B cell (primary cell): Measurements from ENCODE around the gene HRK. TPM values are rescaled to one million over a fixed set of nuclear protein-coding genes. Genes with fewer than 3 reads are reported as not detected.

ENCODE experiments used
- ATAC-seq: fragments of 200-7000 bp; cut with Tn5 transposase; one replicate; pipeline ENCODE4 v1.10.0; 2021; ENCODE audit warnings: low read depth, mild to moderate bottlenecking, moderate number of reproducible peaks, moderate library complexity
- CTCF ChIA-PET: fragments of 350-600 bp; sonication (Branson Sonifier 250); formaldehyde crosslinking; loops from one replicate; lab custom pipeline; 2021; ENCODE audit warnings: antibody characterized with exemption, inconsistent platforms; lab: Charles Lee
- POLR2A ChIA-PET: fragments of 350-600 bp; sonication (Branson Sonifier 250); formaldehyde crosslinking; loops from one replicate; lab custom pipeline; 2021; ENCODE audit warnings: antibody characterized with exemption; lab: Charles Lee
- DNase-seq: peaks from one replicate; pipeline ENCODE4 v3.0.0; 2013
- H2AFZ ChIP-seq: 2 replicates; pipeline ENCODE4 v1.6.1; 2012; ENCODE audit warnings: mild to moderate bottlenecking, low read depth, low read length; ENCODE audit not compliant: insufficient read depth, poor library complexity, severe bottlenecking
- H3K27ac ChIP-seq, 2 donors: 1 replicate in 1 of 2; 2 replicates in 1 of 2; pipeline ENCODE4 v1.5.1; 2012 to 2013; ENCODE audit warnings: low read length in 2 of 2, mild to moderate bottlenecking in 2 of 2, moderate library complexity in 1 of 2
- H3K27me3 ChIP-seq, 4 experiments: fragments of 200-600 bp in 1 of 4; sonication (generic) in 1 of 4; replicated peaks in 1 of 4; 1 replicate in 2 of 4; 2 replicates in 2 of 4; pipeline versions ENCODE4 v1.6.1 to v1.7.0; 2013 to 2016; ENCODE audit warnings: low read length in 3 of 4, mild to moderate bottlenecking in 2 of 4, mixed read lengths in 1 of 4, moderate library complexity in 1 of 4; ENCODE audit not compliant: insufficient read depth in 4 of 4, control insufficient read depth in 3 of 4; ENCODE audit errors: control extremely low read depth in 1 of 4
- H3K36me3 ChIP-seq, 2 experiments: replicated peaks in 1 of 2; 1 replicate in 1 of 2; 2 replicates in 1 of 2; pipeline versions ENCODE4 v1.6.1 to v1.7.1; 2013; ENCODE audit warnings: low read length in 1 of 2; ENCODE audit not compliant: insufficient read depth in 2 of 2, control insufficient read depth in 1 of 2; ENCODE audit errors: control extremely low read depth in 1 of 2, extremely low read depth in 1 of 2
- H3K4me1 ChIP-seq, 2 donors: fragments of 200-600 bp in 1 of 2; sonication (generic) in 1 of 2; 1 replicate in 1 of 2; 2 replicates in 1 of 2; pipeline versions ENCODE4 v1.5.1 to v1.6.1; 2013 to 2017; ENCODE audit warnings: low read length in 2 of 2; ENCODE audit not compliant: control insufficient read depth in 2 of 2, insufficient read depth in 2 of 2
- H3K4me2 ChIP-seq: replicated peaks from 2 replicates; pipeline ENCODE3; 2012; ENCODE audit warnings: mild to moderate bottlenecking, low read depth, low read length; ENCODE audit not compliant: poor library complexity, severe bottlenecking
- H3K4me3 ChIP-seq, 5 experiments: fragments of 200-600 bp in 1 of 5; sonication (generic) in 1 of 5; 1 replicate in 3 of 5; 2 replicates in 2 of 5; pipeline versions ENCODE4 v1.5.1 to v1.7.0; 2011 to 2016; ENCODE audit warnings: low read length in 4 of 5, mild to moderate bottlenecking in 4 of 5, low read depth in 2 of 5, control low read depth in 1 of 5, moderate library complexity in 1 of 5; ENCODE audit not compliant: insufficient read depth in 1 of 5; ENCODE audit errors: control extremely low read depth in 1 of 5, extremely low read depth in 1 of 5
- H3K79me2 ChIP-seq: fragments of 200-600 bp; sonication (generic); one replicate; pipeline ENCODE4 v1.6.0; 2016; ENCODE audit warnings: low read length; ENCODE audit not compliant: control insufficient read depth, insufficient read depth
- H3K9ac ChIP-seq: fragments of 200-600 bp; sonication (generic); 2 replicates; pipeline ENCODE4 v1.6.1; 2017; ENCODE audit warnings: mild to moderate bottlenecking, low read length, moderate library complexity
- H3K9me3 ChIP-seq, 3 donors: one replicate each; pipeline versions ENCODE4 v1.6.1 to v1.7.1; 2013; ENCODE audit warnings: low read length in 2 of 3; ENCODE audit not compliant: control insufficient read depth in 2 of 3, insufficient read depth in 1 of 3; ENCODE audit errors: control extremely low read depth in 1 of 3
- H4K20me1 ChIP-seq: 2 replicates; pipeline ENCODE4 v1.6.0; 2012; ENCODE audit warnings: mild to moderate bottlenecking, low read length; ENCODE audit not compliant: insufficient read depth, control insufficient read depth, poor library complexity, severe bottlenecking
- H3K27ac Mint-ChIP-seq: one replicate; pipeline ENCODE4 v1.8.0; 2021; ENCODE audit warnings: mixed read lengths
- H3K27me3 Mint-ChIP-seq: one replicate; pipeline ENCODE4 v1.8.0; 2021; ENCODE audit warnings: mixed read lengths
- H3K4me1 Mint-ChIP-seq: one replicate; pipeline ENCODE4 v1.8.0; 2021; ENCODE audit warnings: mixed read lengths
- H3K4me3 Mint-ChIP-seq: one replicate; pipeline ENCODE4 v1.8.0; 2021; ENCODE audit warnings: mixed read lengths
- H3K9me3 Mint-ChIP-seq: one replicate; pipeline ENCODE4 v1.8.0; 2022; ENCODE audit warnings: mixed read lengths; ENCODE audit not compliant: insufficient read depth
- EZH2 ChIP-seq: IDR thresholded peaks from 2 replicates; pipeline ENCODE4 v1.6.1; 2012; ENCODE audit warnings: borderline replicate concordance, low read depth, mild to moderate bottlenecking, moderate library complexity, low read length; ENCODE audit not compliant: insufficient read depth, poor library complexity, severe bottlenecking
- WGBS: methylation state at CpG from one replicate; pipeline ENCODE4 v1.1.5; 2013; ENCODE audit warnings: missing lambda C conversion rate; ENCODE audit not compliant: insufficient coverage; 5-methylcytosine and 5-hydroxymethylcytosine counted together
- intact Hi-C: fragments of 100-400 bp; cut with micrococcal nuclease; formaldehyde crosslinking; loops from one replicate; pipeline ENCODE4 v1.10.0; 2022
- polyA plus RNA-seq: library from polyadenylated mRNA; depleted of rRNA; stranded (reverse); fragments of >200 nt; gene quantifications from 2 replicates; pipeline ENCODE4 v1.2.3, GENCODE V29; 2012
- total RNA-seq, 2 donors: library from RNA; stranded (reverse); fragments of 120-200 nt in 1 of 2; gene quantifications; 1 replicate in 1 of 2; 2 replicates in 1 of 2; pipeline versions ENCODE4 v1.2.3 to v1.2.4, GENCODE V29; 2013 to 2022
- TF ChIP-seq, protein P1 (sequence below): fragments of 200-600 bp; IDR thresholded peaks from one replicate; pipeline ENCODE4 v1.8.0; 2022; ENCODE audit warnings: antibody characterized with exemption, mild to moderate bottlenecking

Gene HRK
- total and polyA plus RNA-seq, 2 donors (not counting 1 experiment from before 2014, with no cell fraction given), result 1.8 to 45.1 TPM

- no peak overlapping the region for H3K27ac ChIP-seq
- POLR2A ChIA-PET, result interaction anchor here (1.0 kb wide), 1 partner anchor 32 kb away, joined by 3 read pairs; no protein-coding TSS in a partner anchor
- CTCF ChIA-PET, result interaction anchor here (1.0 kb wide), 1 partner anchor 34 kb away, joined by 3 read pairs; no protein-coding TSS in a partner anchor
- Mint-ChIP-seq H3K4me1 (peaks cover 75% of the 10 kb centered on the region), H3K9me3 (no peaks in the 10 kb centered on the region), H3K27ac (no peak overlapping the region), H3K27me3 (no peaks in the 10 kb centered on the region), H3K4me3 (no peak overlapping the region)
- TF ChIP-seq, protein P1, sequence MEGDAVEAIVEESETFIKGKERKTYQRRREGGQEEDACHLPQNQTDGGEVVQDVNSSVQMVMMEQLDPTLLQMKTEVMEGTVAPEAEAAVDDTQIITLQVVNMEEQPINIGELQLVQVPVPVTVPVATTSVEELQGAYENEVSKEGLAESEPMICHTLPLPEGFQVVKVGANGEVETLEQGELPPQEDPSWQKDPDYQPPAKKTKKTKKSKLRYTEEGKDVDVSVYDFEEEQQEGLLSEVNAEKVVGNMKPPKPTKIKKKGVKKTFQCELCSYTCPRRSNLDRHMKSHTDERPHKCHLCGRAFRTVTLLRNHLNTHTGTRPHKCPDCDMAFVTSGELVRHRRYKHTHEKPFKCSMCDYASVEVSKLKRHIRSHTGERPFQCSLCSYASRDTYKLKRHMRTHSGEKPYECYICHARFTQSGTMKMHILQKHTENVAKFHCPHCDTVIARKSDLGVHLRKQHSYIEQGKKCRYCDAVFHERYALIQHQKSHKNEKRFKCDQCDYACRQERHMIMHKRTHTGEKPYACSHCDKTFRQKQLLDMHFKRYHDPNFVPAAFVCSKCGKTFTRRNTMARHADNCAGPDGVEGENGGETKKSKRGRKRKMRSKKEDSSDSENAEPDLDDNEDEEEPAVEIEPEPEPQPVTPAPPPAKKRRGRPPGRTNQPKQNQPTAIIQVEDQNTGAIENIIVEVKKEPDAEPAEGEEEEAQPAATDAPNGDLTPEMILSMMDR, result no peak
- TF ChIP-seq EZH2, result no peak
- H3K9ac ChIP-seq, result no peak overlapping the region
- no peak overlapping the region for H3K4me2 ChIP-seq
- no peaks in the 10 kb centered on the region for H3K9me3 ChIP-seq
- no peaks in the 10 kb centered on the region for H3K27me3 ChIP-seq
- no peak for ATAC-seq
- H3K4me3 ChIP-seq, result no peak overlapping the region
- intact Hi-C loops, result no loop called here
- H3K36me3 ChIP-seq, result peaks cover 0 to 2% of the 10 kb centered on the region in 2 experiments
- no peak for DNase-seq
- peaks cover 74% of the 10 kb centered on the region for H3K79me2 ChIP-seq
- H4K20me1 ChIP-seq, result peaks cover 20% of the 10 kb centered on the region
- no peak overlapping the region for H2AFZ ChIP-seq
- peaks cover 40% of the 10 kb centered on the region in 2 donors for H3K4me1 ChIP-seq
Measured at GRCh38 chr12:116916122-116916521, 34.9 kb upstream of the HRK start.

GRCh38 chr12:116915326-116915725 is 34.1 kb upstream of the HRK start:
- Histone ChIP-seq H3K27me3 (no peaks in the 10 kb centered on the region), H3K9ac (no peak overlapping the region), H3K4me3 (no peak overlapping the region), H2AFZ (no peak overlapping the region), H3K4me1 (peaks cover 32% of the 10 kb centered on the region in 2 donors), H3K79me2 (peaks cover 67% of the 10 kb centered on the region), H3K4me2 (no peak overlapping the region), H3K9me3 (no peaks in the 10 kb centered on the region), H4K20me1 (peaks cover 14% of the 10 kb centered on the region), H3K27ac (no peak overlapping the region), H3K36me3 (peaks cover 0 to 2% of the 10 kb centered on the region in 2 experiments)
- ChIA-PET CTCF (no interaction called here), POLR2A (no interaction called here)
- DNase-seq (no peak), ATAC-seq (no peak)
- TF ChIP-seq, protein P1, result no peak
- no peak for TF ChIP-seq EZH2
- WGBS, result 100% methylated on average over 1 of the region's 1 CpG
- no peak overlapping the region for H3K4me3 Mint-ChIP-seq
- H3K27ac Mint-ChIP-seq, result no peak overlapping the region
- peaks cover 71% of the 10 kb centered on the region for H3K4me1 Mint-ChIP-seq
- no peaks in the 10 kb centered on the region for H3K9me3 Mint-ChIP-seq
- H3K27me3 Mint-ChIP-seq, result no peaks in the 10 kb centered on the region
- intact Hi-C loops, result no loop called here
